DND-41 (cell line): ENCODE results near the gene CREM.

Experiments
- EZH2 ChIP-seq: IDR thresholded peaks from 3 replicates; pipeline ENCODE4 v1.6.1; 2012; ENCODE audit warnings: borderline replicate concordance, low read depth, mild to moderate bottlenecking, moderate library complexity, low read length, inconsistent platforms; ENCODE audit not compliant: severe bottlenecking
- TF ChIP-seq, protein P1 (sequence below): IDR thresholded peaks from 2 replicates; pipeline ENCODE4 v1.5.1; 2012; ENCODE audit warnings: borderline replicate concordance, low read length, moderate library complexity, mild to moderate bottlenecking; ENCODE audit not compliant: poor library complexity, severe bottlenecking; ENCODE audit errors: extremely low read depth

DNA sequence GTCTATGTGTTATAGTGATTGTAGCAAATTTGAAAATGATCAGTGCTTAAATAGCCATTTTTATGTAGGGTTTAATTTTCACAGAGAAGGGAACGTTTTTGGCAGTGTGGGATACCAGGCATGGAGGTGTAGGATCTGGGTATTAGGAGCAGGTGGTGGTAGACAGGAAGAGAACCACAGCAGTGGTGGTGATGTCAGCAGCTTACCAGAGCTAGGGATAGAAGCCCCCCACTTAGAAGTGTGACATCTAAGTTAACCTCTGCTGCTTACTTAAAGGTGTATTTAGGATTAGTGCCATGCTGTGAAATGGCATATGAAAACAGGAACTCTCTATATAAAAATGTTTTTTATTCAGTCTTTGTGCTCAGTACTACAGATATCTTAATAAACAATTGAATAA, 73.8 kb downstream of the CREM start:
- TF ChIP-seq, protein P1, sequence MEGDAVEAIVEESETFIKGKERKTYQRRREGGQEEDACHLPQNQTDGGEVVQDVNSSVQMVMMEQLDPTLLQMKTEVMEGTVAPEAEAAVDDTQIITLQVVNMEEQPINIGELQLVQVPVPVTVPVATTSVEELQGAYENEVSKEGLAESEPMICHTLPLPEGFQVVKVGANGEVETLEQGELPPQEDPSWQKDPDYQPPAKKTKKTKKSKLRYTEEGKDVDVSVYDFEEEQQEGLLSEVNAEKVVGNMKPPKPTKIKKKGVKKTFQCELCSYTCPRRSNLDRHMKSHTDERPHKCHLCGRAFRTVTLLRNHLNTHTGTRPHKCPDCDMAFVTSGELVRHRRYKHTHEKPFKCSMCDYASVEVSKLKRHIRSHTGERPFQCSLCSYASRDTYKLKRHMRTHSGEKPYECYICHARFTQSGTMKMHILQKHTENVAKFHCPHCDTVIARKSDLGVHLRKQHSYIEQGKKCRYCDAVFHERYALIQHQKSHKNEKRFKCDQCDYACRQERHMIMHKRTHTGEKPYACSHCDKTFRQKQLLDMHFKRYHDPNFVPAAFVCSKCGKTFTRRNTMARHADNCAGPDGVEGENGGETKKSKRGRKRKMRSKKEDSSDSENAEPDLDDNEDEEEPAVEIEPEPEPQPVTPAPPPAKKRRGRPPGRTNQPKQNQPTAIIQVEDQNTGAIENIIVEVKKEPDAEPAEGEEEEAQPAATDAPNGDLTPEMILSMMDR: no peak
- no peak for TF ChIP-seq EZH2
